ENCODE measurements around the gene BEND6. TPM values are rescaled to one million over a fixed set of nuclear protein-coding genes. Genes with fewer than 3 reads are reported as not detected.
"Not testable (repeated sequence)": the region's sequence is repeated elsewhere in the genome, so short reads cannot be mapped to it uniquely, and the experiment has no call there.

The BEND6 gene
- total and polyA plus RNA-seq, 4 donors = 2.3 to 5.5 (median 3.1) TPM

DNA sequence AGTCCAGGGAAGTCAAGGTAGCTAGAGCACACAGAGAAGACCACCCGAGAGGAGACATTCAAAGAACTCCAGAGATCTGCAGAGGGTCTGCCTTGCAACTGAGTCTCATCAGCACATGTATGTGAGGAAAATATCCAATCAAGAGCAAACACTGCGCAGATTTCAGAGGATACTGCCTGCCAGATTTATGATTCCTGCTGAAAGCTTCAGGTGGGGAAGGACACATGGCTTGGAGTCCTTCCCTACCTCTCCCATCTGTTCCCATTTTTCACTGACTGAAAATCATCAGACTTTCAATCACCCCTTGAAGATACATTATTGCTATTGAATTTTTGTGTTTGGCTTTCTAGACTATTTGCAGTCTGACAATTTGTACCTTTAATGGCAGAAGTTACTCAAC is 84.0 kb downstream of the BEND6 start:
- WGBS, 2 donors = 92 to 94% methylated on average over 2 of the region's 2 CpGs
- Histone ChIP-seq H3K27ac (ENCODE audit: low read depth in 1 of 2, low read length in 2 of 2) (no peak overlapping the region), H3K36me3 (ENCODE audit: control insufficient read depth in 1 of 2, insufficient read depth in 2 of 2, low read length in 1 of 2) (no peaks in the 10 kb centered on the region), H3K4me1 (ENCODE audit: control insufficient read depth in 1 of 2, insufficient read depth in 2 of 2, low read length in 2 of 2) (no peaks in the 10 kb centered on the region), H3K4me3 (ENCODE audit: low read length in 2 of 2) (no peak overlapping the region), H3K9me3 (ENCODE audit: control insufficient read depth, low read length) (peaks cover 1% of the 10 kb centered on the region), H3K27me3 (ENCODE audit: control insufficient read depth in 1 of 2, insufficient read depth in 2 of 2, low read length in 1 of 2) (no peaks in the 10 kb centered on the region)
- DNase-seq = no peak
- intact Hi-C loops (cut with DNase I) = no loop called here
- ATAC-seq (ENCODE audit: low FRiP score) = no peak

DNA sequence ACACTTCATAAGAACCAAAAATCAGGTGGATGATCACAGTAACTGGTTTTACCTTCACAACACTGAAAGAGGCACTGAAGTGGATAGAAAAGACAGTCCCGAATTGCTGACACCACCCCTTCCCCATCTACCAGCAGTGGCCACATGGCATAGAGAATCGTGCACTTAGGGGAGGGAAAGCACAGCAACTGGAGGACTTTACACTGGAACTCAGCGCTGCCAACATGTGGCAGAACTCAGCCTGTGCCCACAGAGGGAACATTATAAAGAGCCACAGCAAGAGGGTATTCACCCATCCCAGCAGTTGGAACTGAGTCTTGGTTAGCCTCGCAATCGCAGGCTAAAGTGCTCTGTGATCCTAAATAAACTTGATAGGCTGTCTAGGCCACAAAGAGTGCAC is 85.1 kb downstream of the BEND6 start:
- Histone ChIP-seq H3K4me1 (ENCODE audit: control insufficient read depth in 1 of 2, insufficient read depth in 2 of 2, low read length in 2 of 2) (no peaks in the 10 kb centered on the region), H3K4me3 (ENCODE audit: low read length in 2 of 2) (no peak overlapping the region), H3K36me3 (ENCODE audit: control insufficient read depth in 1 of 2, insufficient read depth in 2 of 2, low read length in 1 of 2) (no peaks in the 10 kb centered on the region), H3K27me3 (ENCODE audit: control insufficient read depth in 1 of 2, insufficient read depth in 2 of 2, low read length in 1 of 2) (no peaks in the 10 kb centered on the region), H3K9me3 (ENCODE audit: control insufficient read depth, low read length) (peaks cover 1% of the 10 kb centered on the region), H3K27ac (ENCODE audit: low read depth in 1 of 2, low read length in 2 of 2) (no peak overlapping the region)
- no peak for ATAC-seq (ENCODE audit: low FRiP score)
- no peak for DNase-seq
- 69 to 74% methylated on average over 5 of the region's 5 CpGs for WGBS, 2 donors
- intact Hi-C loops (cut with DNase I) = loop anchor here in 1 of 2 donors (10.0 kb wide), 1 partner anchor 275 kb away; the partner anchor contains the start of gene PRIM2

DNA sequence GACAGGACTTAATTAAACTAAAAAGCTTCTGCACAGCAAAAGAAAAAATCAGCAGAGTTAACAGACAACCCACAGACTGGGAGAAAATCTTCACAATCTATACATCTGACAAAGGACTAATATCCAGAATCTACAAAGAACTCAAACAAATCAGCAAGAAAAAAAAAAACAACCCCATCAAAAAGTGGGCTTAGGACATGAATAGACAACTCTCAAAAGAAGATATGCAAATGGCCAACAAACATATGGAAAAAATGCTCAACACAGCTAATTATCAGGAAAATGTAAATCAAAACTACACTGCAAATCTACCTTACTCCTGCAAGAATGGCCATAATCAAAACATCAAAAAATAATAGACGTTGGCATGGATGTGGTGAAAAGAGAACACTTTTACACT is 89.2 kb downstream of the BEND6 start:
- H3K36me3 ChIP-seq (ENCODE audit: control insufficient read depth in 1 of 2, insufficient read depth in 2 of 2, low read length in 1 of 2); DNase-seq; H3K27ac ChIP-seq (ENCODE audit: low read depth in 1 of 2, low read length in 2 of 2); H3K4me1 ChIP-seq (ENCODE audit: control insufficient read depth in 1 of 2, insufficient read depth in 2 of 2, low read length in 2 of 2); ATAC-seq (ENCODE audit: low FRiP score); H3K4me3 ChIP-seq (ENCODE audit: low read length in 2 of 2); H3K27me3 ChIP-seq (ENCODE audit: control insufficient read depth in 1 of 2, insufficient read depth in 2 of 2, low read length in 1 of 2); H3K9me3 ChIP-seq (ENCODE audit: control insufficient read depth, low read length): not testable (repeated sequence)
- intact Hi-C loops (cut with DNase I) = loop anchor here in 1 of 2 donors (10.0 kb wide), 1 partner anchor 271 kb away; the partner anchor contains the start of gene PRIM2
- 70 to 74% methylated on average over 1 of the region's 1 CpG for WGBS, 2 donors

DNA sequence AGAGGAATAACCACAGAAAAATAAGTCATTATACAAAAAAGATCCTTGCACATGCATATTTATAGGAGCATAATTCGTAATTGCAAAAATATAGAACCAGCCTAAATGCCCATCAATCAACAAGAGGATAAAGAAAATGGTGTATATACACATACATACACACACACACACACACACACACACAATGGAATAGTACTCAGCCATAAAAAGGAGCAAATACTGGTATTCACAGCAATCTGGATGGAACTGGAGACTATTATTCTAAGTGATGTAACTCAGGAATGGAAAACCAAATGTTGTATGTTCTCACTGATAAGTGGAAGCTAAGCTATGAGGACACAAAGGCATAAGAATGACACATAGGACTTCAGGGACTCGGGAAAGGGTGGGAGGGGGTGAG is 89.7 kb downstream of the BEND6 start:
- Histone ChIP-seq H3K4me1 (ENCODE audit: control insufficient read depth in 1 of 2, insufficient read depth in 2 of 2, low read length in 2 of 2) (no peaks in the 10 kb centered on the region), H3K4me3 (ENCODE audit: low read length in 2 of 2) (no peak overlapping the region), H3K27ac (ENCODE audit: low read depth in 1 of 2, low read length in 2 of 2) (no peak overlapping the region), H3K36me3 (ENCODE audit: control insufficient read depth in 1 of 2, insufficient read depth in 2 of 2, low read length in 1 of 2) (no peaks in the 10 kb centered on the region), H3K9me3 (ENCODE audit: control insufficient read depth, low read length) (no peaks in the 10 kb centered on the region), H3K27me3 (ENCODE audit: control insufficient read depth in 1 of 2, insufficient read depth in 2 of 2, low read length in 1 of 2) (no peaks in the 10 kb centered on the region)
- ATAC-seq (ENCODE audit: low FRiP score) (no peak), DNase-seq (no peak)
- intact Hi-C loops (cut with DNase I) = loop anchor here in 1 of 2 donors (10.0 kb wide), 1 partner anchor 270 kb away; the partner anchor contains the start of gene PRIM2
- WGBS, 2 donors = 78 to 89% methylated on average over 2 of the region's 2 CpGs

DNA sequence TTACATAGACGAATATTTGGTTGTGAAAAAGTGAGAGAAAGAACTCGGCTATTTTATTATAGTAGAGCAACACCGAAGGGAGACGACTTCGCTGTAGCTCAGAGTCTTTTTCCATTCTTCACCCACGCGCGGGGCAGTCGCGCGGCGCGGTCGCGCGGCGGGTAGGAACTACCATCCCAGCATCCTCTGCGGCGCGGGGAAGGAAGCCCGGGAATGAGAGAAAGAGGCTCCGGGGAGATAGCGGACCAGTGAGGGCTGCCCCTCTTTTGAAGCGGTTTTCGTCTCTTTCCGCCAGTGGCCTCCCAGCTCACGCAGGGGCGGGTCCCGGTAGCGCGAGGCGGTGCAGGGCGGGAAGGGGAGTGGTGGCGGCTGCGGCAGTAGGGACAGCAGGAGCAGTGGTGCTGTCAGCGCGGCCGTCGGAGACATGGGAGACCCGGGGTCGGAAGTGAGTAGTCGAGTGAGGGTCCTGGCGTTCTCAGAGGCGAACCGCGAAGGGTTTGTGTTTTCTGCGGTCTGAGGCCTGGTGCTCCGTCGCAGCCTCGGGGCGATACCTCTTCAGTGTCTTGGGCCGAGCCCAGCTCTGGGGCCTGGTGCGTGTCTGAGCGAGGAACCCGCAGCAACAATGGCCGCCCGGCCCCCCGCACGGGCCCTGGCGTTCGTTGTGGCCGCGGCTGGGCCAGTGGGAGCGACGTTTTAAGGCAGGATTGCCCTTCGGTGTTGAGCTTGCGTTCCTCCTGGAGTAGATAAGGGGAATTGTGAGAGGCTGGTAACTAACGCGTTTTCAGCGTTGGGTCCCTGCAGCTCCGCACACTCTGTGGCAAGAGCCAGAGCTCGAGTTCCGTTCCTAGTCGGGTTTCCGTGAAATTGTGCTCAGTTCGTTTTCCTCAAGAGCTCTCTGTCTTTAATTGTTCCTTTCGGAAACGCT is 91.7 kb downstream of the BEND6 start, which contains the start of gene KIAA1586:
Gene KIAA1586 (plus strand): TSS at position 362 of the 925 bp plus-strand sequence. CDS start 63 bp downstream, at position 425.
- not testable (repeated sequence) for H3K27ac ChIP-seq (ENCODE audit: low read depth in 1 of 2, low read length in 2 of 2); H3K9me3 ChIP-seq (ENCODE audit: control insufficient read depth, low read length); H3K36me3 ChIP-seq (ENCODE audit: control insufficient read depth in 1 of 2, insufficient read depth in 2 of 2, low read length in 1 of 2); H3K4me1 ChIP-seq (ENCODE audit: control insufficient read depth in 1 of 2, insufficient read depth in 2 of 2, low read length in 2 of 2); H3K27me3 ChIP-seq (ENCODE audit: control insufficient read depth in 1 of 2, insufficient read depth in 2 of 2, low read length in 1 of 2)
- peak within 1 kb of the TSS; percentile 40 to 62 for H3K4me3 ChIP-seq (ENCODE audit: low read length in 2 of 2)
- ATAC-seq (ENCODE audit: low FRiP score) (peak; percentile 99), DNase-seq (peak; percentile 94 to 95)
- WGBS, 2 donors = 0 to 1% methylated on average over 35 to 47 of the region's 78 CpGs
- intact Hi-C loops (cut with DNase I) = loop anchor here in 1 of 2 donors (10.0 kb wide), 1 partner anchor 268 kb away; the partner anchor contains the start of gene PRIM2

DNA sequence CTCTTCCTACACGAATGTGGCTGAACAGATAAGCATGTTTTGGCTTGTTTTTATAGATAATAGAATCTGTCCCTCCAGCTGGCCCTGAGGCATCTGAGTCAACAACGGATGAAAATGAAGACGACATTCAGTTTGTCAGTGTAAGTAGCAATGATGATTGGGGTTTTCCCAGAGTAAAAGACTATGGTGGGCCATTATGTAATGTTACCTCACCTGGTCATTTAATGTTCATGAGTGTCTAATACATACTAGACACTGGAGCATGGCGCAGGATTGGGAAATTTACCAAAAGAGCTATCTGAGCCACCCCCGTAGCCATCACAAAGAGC is 92.3 kb downstream of the BEND6 start:
- H3K36me3 ChIP-seq (ENCODE audit: control insufficient read depth in 1 of 2, insufficient read depth in 2 of 2, low read length in 1 of 2); H3K4me3 ChIP-seq (ENCODE audit: low read length in 2 of 2); H3K9me3 ChIP-seq (ENCODE audit: control insufficient read depth, low read length); ATAC-seq (ENCODE audit: low FRiP score); H3K27ac ChIP-seq (ENCODE audit: low read depth in 1 of 2, low read length in 2 of 2); DNase-seq; H3K4me1 ChIP-seq (ENCODE audit: control insufficient read depth in 1 of 2, insufficient read depth in 2 of 2, low read length in 2 of 2); H3K27me3 ChIP-seq (ENCODE audit: control insufficient read depth in 1 of 2, insufficient read depth in 2 of 2, low read length in 1 of 2): not testable (repeated sequence)
- intact Hi-C loops (cut with DNase I) = loop anchor here in 1 of 2 donors (10.0 kb wide), 1 partner anchor 268 kb away; the partner anchor contains the start of gene PRIM2
- WGBS, 2 donors = no CpG with 5 or more reads among the region's 5 CpGs

DNA sequence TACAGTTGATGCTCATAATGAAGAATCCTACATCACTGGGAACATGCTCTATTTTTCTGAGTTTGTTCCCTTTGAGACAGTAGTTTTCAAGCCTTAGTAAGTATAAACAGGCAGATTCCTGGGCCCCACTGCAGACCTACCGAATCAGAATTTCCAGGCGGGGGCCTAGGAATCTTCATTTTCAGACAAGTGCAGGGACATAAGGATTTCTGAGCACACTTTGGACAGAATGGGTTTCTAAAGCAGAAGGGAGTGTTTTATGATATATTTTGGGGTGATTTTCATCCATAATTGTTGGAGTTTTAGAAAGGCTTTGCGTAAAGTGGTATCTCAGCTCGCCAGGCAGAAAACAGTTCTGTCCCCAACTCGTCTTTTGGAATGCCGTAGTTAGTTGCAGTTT is 93.0 kb downstream of the BEND6 start:
- intact Hi-C loops (cut with DNase I) = loop anchor here in 1 of 2 donors (10.0 kb wide), 1 partner anchor 267 kb away; the partner anchor contains the start of gene PRIM2
- not testable (repeated sequence) for ATAC-seq (ENCODE audit: low FRiP score); H3K27me3 ChIP-seq (ENCODE audit: control insufficient read depth in 1 of 2, insufficient read depth in 2 of 2, low read length in 1 of 2); H3K9me3 ChIP-seq (ENCODE audit: control insufficient read depth, low read length); H3K27ac ChIP-seq (ENCODE audit: low read depth in 1 of 2, low read length in 2 of 2); H3K4me1 ChIP-seq (ENCODE audit: control insufficient read depth in 1 of 2, insufficient read depth in 2 of 2, low read length in 2 of 2); H3K36me3 ChIP-seq (ENCODE audit: control insufficient read depth in 1 of 2, insufficient read depth in 2 of 2, low read length in 1 of 2); H3K4me3 ChIP-seq (ENCODE audit: low read length in 2 of 2); DNase-seq
- WGBS, 2 donors = 92 to 97% methylated on average over 5 to 6 of the region's 6 CpGs

DNA sequence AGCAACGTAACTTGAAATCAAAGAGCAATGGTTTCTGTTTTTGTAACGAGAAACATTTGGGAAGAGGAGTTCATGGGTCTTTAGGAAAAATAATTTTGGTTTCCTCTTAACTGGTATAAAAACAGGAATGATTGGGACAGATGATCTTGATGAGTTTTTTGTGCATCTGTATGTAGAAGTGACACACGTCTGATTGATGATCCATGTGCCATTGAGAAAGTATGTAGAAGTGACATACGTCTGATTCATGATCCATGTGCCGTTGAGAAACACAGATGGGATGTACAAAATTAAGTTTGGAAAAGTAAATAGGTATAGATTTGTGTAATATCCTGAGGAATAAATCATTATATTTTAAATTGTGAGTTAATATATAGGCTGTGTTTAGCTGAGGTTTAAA is 93.7 kb downstream of the BEND6 start:
- H3K4me1 ChIP-seq (ENCODE audit: control insufficient read depth in 1 of 2, insufficient read depth in 2 of 2, low read length in 2 of 2) = peaks cover 0 to 1% of the 10 kb centered on the region in 2 donors
- H3K9me3 ChIP-seq (ENCODE audit: control insufficient read depth, low read length) = no peaks in the 10 kb centered on the region
- intact Hi-C loops (cut with DNase I) = loop anchor here in 1 of 2 donors (10.0 kb wide), 1 partner anchor 266 kb away; the partner anchor contains the start of gene PRIM2
- ATAC-seq (ENCODE audit: low FRiP score) = no peak
- no peak for DNase-seq
- no peak overlapping the region for H3K4me3 ChIP-seq (ENCODE audit: low read length in 2 of 2)
- H3K36me3 ChIP-seq (ENCODE audit: control insufficient read depth in 1 of 2, insufficient read depth in 2 of 2, low read length in 1 of 2) = no peaks in the 10 kb centered on the region
- no peak overlapping the region for H3K27ac ChIP-seq (ENCODE audit: low read depth in 1 of 2, low read length in 2 of 2)
- no peaks in the 10 kb centered on the region for H3K27me3 ChIP-seq (ENCODE audit: control insufficient read depth in 1 of 2, insufficient read depth in 2 of 2, low read length in 1 of 2)
- 85 to 88% methylated on average over 5 of the region's 5 CpGs for WGBS, 2 donors
